Kidney (tissue), 14 donors: ENCODE measurements around the gene APOL3. TPM values are rescaled to one million over a fixed set of nuclear protein-coding genes. Genes with fewer than 3 reads are reported as not detected.
A peak's percentile ranks its signal among the peaks of the same experiment; 100 is the strongest.

ENCODE experiments used
- DNase-seq, 5 donors: peaks; one replicate each; pipeline ENCODE4 v3.0.0-alpha.2; 2013 to 2020
- FAIRE-seq: peaks from 2 replicates; lab custom pipeline; 2012; peaks lifted over from hg19 to GRCh38; lab: Jason Lieb, UNC
- H3K27ac ChIP-seq, 2 donors: one replicate each; pipeline ENCODE4 v1.7.0; 2013; ENCODE audit warnings: low read depth in 2 of 2, low read length in 2 of 2, inconsistent platforms in 1 of 2
- H3K27me3 ChIP-seq: one replicate; pipeline ENCODE4 v1.7.1; 2013; ENCODE audit warnings: low read length, inconsistent platforms; ENCODE audit not compliant: control insufficient read depth, insufficient read depth
- H3K36me3 ChIP-seq, 3 donors: one replicate each; pipeline versions ENCODE4 v1.7.0 to v1.7.1; 2013; ENCODE audit warnings: low read length in 3 of 3, control low read depth in 1 of 3, inconsistent platforms in 1 of 3; ENCODE audit not compliant: insufficient read depth in 3 of 3, control insufficient read depth in 2 of 3
- H3K4me1 ChIP-seq, 3 donors: one replicate each; pipeline versions ENCODE4 v1.7.0 to v1.7.1; 2013; ENCODE audit warnings: low read length in 3 of 3, inconsistent platforms in 1 of 3, low read depth in 1 of 3; ENCODE audit not compliant: control insufficient read depth in 2 of 3, insufficient read depth in 2 of 3
- H3K4me3 ChIP-seq, 3 donors: one replicate each; pipeline versions ENCODE4 v1.7.0 to v1.8.1; 2013; ENCODE audit warnings: low read length in 3 of 3, control low read depth in 1 of 3, inconsistent platforms in 1 of 3
- H3K9ac ChIP-seq, 3 donors: one replicate each; pipeline versions ENCODE4 v1.7.0 to v1.7.1; 2013; ENCODE audit warnings: low read length in 3 of 3, control low read depth in 1 of 3, inconsistent platforms in 1 of 3
- H3K9me3 ChIP-seq, 3 donors: one replicate each; pipeline versions ENCODE4 v1.7.0 to v1.7.1; 2013; ENCODE audit warnings: low read length in 3 of 3, control low read depth in 1 of 3, inconsistent platforms in 1 of 3; ENCODE audit not compliant: control insufficient read depth in 2 of 3, insufficient read depth in 1 of 3
- intact Hi-C: fragments of 100-400 bp; cut with DNase I; formaldehyde crosslinking; loops from one replicate; pipeline ENCODE4 v1.11.1; 2022
- polyA plus RNA-seq: library from polyadenylated mRNA; stranded (reverse); fragments of 350-450 nt; fragmentation: Illumina TruSeq; extraction: RNeasy Lipid Tissue Mini Kit (QIAGEN cat#74804); gene quantifications from one replicate; pipeline ENCODE4 v1.2.3, GENCODE V29; 2014; ENCODE audit warnings: low read depth, low replicate concordance; ENCODE audit not compliant: insufficient read depth
- total RNA-seq: library from RNA; stranded (reverse); fragmentation: NEBNext Ultra II Directional; extraction: Animal tissue kit (Norgen Biotek cat#: 25700); gene quantifications from one replicate; pipeline ENCODE4 v1.2.1, GENCODE V29; 2021
- TF ChIP-seq, protein P1 (sequence below): IDR thresholded peaks from 3 replicates; pipeline ENCODE4 v1.5.1; 2012; ENCODE audit warnings: mild to moderate bottlenecking, moderate library complexity, borderline replicate concordance; ENCODE audit not compliant: insufficient read depth; ENCODE audit errors: extremely low read depth
- donor health status: control.
- donor health status: control.
- donor health status: control.
- donor health status: control.
- donor health status: control.
- donor health status: DM: yes; HTN: yes; CAD: no.
- donor health status: Normal renal cell carcinoma (clear cell type).

Gene APOL3
- total and polyA plus RNA-seq, 2 donors from 2014 or later, result 25.1 to 43.7 TPM

DNA sequence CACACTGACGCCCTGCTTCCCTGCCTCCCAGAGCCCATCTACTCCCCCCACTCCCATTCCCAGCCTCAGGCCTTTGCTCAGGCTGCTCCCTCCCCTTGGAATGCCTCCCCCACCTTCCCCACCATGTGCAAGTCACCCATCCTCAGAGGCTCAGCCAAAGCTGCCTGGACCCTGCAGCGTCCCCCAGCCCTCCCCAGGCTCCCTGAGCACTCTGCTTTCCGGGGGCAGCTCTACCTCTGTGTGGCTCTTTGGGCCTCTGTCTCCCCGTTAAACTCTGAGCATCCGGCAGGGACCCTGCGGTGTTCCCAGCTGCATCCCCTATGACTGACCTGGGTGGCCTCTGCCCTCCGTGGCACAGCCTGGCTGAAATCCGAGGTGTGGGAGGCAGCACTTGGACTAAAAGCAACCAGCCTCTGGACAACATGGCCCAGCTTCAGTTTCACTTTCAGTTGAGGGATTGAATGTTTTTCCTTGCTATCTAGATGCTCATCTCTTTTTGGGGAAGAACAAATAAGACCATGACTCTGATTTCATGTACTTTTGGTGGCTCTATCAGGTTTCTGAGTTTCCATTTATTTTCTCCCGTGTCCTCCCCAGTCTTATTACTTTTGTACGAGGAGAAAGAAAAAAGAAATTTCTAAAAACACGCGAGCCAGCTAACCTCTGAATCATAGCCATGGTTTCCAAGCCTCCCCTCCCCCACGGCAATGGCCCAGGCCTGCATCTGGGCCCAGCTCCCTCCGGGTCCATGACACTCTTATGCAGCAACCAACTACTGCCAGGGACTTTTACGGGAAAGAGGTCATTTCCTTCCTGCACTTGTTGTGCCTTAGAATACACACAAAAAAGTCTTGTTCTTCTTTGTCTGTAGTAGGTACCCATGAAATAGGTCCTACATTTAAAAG, 3.8 kb downstream of the APOL3 start:
- no peaks in the 10 kb centered on the region for H3K27me3 ChIP-seq
- FAIRE-seq (no peak), DNase-seq (peak; percentile 75 to 93 (median 85))
- intact Hi-C loops, result no loop called here
- no peaks in the 10 kb centered on the region for H3K9me3 ChIP-seq
- H3K4me1 ChIP-seq, result peaks cover 0 to 32% (median 27%) of the 10 kb centered on the region in 3 donors
- no peaks in the 10 kb centered on the region for H3K36me3 ChIP-seq
- H3K4me3 ChIP-seq, result peak overlapping the region; percentile 36 to 65 (median 63)
- H3K27ac ChIP-seq, result peak overlapping the region; percentile 84 to 92
- TF ChIP-seq, protein P1, sequence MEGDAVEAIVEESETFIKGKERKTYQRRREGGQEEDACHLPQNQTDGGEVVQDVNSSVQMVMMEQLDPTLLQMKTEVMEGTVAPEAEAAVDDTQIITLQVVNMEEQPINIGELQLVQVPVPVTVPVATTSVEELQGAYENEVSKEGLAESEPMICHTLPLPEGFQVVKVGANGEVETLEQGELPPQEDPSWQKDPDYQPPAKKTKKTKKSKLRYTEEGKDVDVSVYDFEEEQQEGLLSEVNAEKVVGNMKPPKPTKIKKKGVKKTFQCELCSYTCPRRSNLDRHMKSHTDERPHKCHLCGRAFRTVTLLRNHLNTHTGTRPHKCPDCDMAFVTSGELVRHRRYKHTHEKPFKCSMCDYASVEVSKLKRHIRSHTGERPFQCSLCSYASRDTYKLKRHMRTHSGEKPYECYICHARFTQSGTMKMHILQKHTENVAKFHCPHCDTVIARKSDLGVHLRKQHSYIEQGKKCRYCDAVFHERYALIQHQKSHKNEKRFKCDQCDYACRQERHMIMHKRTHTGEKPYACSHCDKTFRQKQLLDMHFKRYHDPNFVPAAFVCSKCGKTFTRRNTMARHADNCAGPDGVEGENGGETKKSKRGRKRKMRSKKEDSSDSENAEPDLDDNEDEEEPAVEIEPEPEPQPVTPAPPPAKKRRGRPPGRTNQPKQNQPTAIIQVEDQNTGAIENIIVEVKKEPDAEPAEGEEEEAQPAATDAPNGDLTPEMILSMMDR, result no peak
- H3K9ac ChIP-seq, result peak overlapping the region; percentile 29 to 74 (median 44)

DNA sequence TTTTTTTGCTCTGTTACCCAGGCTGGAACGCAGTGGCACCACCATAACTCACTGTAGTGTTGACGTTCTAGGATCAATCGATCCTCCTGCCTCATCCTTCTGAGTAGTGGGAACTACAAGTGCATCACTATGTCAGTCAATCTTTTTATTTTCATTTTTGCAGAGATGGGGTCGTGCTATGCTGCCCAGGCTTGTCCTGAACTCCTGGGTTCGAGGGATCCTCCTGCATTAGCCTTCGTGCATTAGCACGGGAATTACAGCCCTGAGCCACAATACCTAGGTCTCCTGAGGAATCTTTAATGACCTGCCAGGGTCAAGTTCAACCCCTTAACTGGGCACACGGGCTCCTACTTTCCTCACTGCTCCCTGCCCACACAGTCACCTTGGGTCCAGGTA, 4.4 kb downstream of the APOL3 start:
- no peak for FAIRE-seq
- peak overlapping the region in 2 of 3 donors; percentile 29 to 74 for H3K9ac ChIP-seq

GRCh38 chr22:36155702-36156101, 4.9 kb downstream of the APOL3 start:
- FAIRE-seq (no peak), DNase-seq (peak in 4 of 5 donors; percentile 40 to 87 (median 60))
- peak overlapping the region; percentile 87 to 92 for H3K27ac ChIP-seq
- TF ChIP-seq, protein P1, result no peak
- no peaks in the 10 kb centered on the region for H3K27me3 ChIP-seq
- H3K9me3 ChIP-seq, result no peaks in the 10 kb centered on the region
- no peak overlapping the region for H3K9ac ChIP-seq
- no peaks in the 10 kb centered on the region for H3K36me3 ChIP-seq
- no peak overlapping the region for H3K4me3 ChIP-seq
- peaks cover 0 to 37% (median 27%) of the 10 kb centered on the region in 3 donors for H3K4me1 ChIP-seq
- intact Hi-C loops, result no loop called here

More for the DNA sequence above, 4.4 kb downstream of the APOL3 start:
- H3K9me3 ChIP-seq, result no peaks in the 10 kb centered on the region
- DNase-seq, result no peak
- H3K4me1 ChIP-seq, result peaks cover 0 to 35% (median 27%) of the 10 kb centered on the region in 3 donors
- intact Hi-C loops, result no loop called here
- peak overlapping the region; percentile 84 to 92 for H3K27ac ChIP-seq
- peak overlapping the region in 2 of 3 donors; percentile 63 to 65 for H3K4me3 ChIP-seq
- H3K36me3 ChIP-seq, result no peaks in the 10 kb centered on the region
- no peaks in the 10 kb centered on the region for H3K27me3 ChIP-seq
- TF ChIP-seq, protein P1, result no peak
